Measurements from ENCODE around the gene EEF1A2. TPM values are rescaled to one million over a fixed set of nuclear protein-coding genes. Genes with fewer than 3 reads are reported as not detected.

Gene EEF1A2
- total and polyA plus RNA-seq, 12 donors = 881 to 1,465 (median 1,307) TPM

DNA sequence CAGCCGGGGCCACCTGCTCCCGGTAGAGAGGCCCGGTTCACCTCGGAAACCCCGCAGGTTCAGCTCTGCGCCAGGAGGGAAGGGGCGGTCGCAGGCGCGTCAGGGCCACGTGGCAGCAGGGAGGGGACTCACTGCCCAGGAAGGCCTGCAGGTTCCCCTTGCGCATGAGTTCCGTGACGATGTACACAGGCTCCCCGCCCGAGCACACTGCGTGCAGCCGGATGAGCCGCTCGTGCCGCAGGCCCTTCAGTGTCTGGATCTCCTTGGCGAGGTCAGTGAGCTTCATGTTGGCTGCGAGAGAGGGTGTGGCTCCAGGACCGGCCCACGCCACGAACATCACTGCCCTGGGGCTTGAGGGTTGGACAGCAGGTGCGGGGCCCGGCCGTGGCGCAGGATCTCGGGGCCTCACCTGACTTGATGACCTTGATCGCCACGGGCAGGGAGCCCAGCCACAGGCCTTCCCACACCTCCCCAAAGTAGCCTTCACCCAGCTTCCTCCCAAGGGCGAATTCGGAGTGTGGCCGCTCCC lies 43.2 kb upstream of the EEF1A2 start:
- Histone ChIP-seq H3K9me3 (no peaks in the 10 kb centered on the region), H3K36me3 (no peaks in the 10 kb centered on the region), H3K4me1 (peaks cover 0 to 19% (median 10%) of the 10 kb centered on the region in 9 donors), H3K27ac (no peak overlapping the region), H3K4me3 (no peak overlapping the region), H3K27me3 (peaks cover 0 to 21% (median 5%) of the 10 kb centered on the region in 7 donors)
- TF ChIP-seq, protein P1, sequence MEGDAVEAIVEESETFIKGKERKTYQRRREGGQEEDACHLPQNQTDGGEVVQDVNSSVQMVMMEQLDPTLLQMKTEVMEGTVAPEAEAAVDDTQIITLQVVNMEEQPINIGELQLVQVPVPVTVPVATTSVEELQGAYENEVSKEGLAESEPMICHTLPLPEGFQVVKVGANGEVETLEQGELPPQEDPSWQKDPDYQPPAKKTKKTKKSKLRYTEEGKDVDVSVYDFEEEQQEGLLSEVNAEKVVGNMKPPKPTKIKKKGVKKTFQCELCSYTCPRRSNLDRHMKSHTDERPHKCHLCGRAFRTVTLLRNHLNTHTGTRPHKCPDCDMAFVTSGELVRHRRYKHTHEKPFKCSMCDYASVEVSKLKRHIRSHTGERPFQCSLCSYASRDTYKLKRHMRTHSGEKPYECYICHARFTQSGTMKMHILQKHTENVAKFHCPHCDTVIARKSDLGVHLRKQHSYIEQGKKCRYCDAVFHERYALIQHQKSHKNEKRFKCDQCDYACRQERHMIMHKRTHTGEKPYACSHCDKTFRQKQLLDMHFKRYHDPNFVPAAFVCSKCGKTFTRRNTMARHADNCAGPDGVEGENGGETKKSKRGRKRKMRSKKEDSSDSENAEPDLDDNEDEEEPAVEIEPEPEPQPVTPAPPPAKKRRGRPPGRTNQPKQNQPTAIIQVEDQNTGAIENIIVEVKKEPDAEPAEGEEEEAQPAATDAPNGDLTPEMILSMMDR (IDR thresholded peaks at IDR 0.05) = no peak
- WGBS, 2 donors = 84 to 87% methylated on average over 36 of the region's 36 CpGs
- intact Hi-C loops (cut with DNase I) = loop anchor here in 1 of 10 donors (10.0 kb wide), 1 partner anchor 343 kb away; no protein-coding TSS in a partner anchor
- ATAC-seq (no peak), DNase-seq (no peak)

DNA sequence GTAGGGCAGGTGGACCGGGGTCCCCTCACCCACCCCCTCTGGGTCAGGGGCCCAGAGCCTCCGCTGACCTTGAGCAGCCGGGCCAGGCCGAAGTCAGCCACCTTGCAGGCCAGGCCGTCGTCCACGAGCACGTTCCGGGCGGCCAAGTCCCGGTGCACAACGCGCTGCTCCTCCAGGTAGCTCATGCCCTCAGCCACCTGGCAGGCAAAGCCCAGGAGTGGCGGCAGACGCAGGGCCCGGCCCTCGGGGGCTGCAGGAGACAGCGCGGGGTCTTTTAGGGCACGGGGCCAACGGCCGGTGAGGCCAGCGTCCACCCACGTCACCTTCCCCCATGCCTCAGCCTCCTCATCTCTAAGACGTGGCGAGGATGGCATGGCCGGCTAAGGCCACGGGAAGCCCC lies 42.5 kb upstream of the EEF1A2 start:
- Histone ChIP-seq H3K27ac (no peak overlapping the region), H3K36me3 (no peaks in the 10 kb centered on the region), H3K4me1 (peaks cover 0 to 26% (median 10%) of the 10 kb centered on the region in 9 donors), H3K27me3 (peaks cover 0 to 14% (median 1%) of the 10 kb centered on the region in 7 donors), H3K4me3 (no peak overlapping the region), H3K9me3 (no peaks in the 10 kb centered on the region)
- 91 to 93% methylated on average over 20 to 28 of the region's 28 CpGs for WGBS, 2 donors
- intact Hi-C loops (cut with DNase I) = loop anchor here in 2 of 10 donors (2.0 to 10.0 kb wide), 2 partner anchors 343 to 433 kb away; no protein-coding TSS in a partner anchor
- DNase-seq = no peak
- no peak for ATAC-seq
- TF ChIP-seq, protein P1 (IDR thresholded peaks at IDR 0.05) = no peak

GRCh38 chr20:63540417-63541186 lies 41.7 kb upstream of the EEF1A2 start:
- TF ChIP-seq, protein P1 (IDR thresholded peaks at IDR 0.05) = no peak
- H3K9me3 ChIP-seq = no peaks in the 10 kb centered on the region
- no peak for DNase-seq
- H3K4me1 ChIP-seq = peaks cover 0 to 28% (median 10%) of the 10 kb centered on the region in 9 donors
- WGBS, 2 donors = 62 to 68% methylated on average over 49 of the region's 49 CpGs
- H3K27ac ChIP-seq = no peak overlapping the region
- H3K27me3 ChIP-seq = peaks cover 0 to 14% (median 4%) of the 10 kb centered on the region in 7 donors
- H3K4me3 ChIP-seq = no peak overlapping the region
- no peak for ATAC-seq
- H3K36me3 ChIP-seq = no peaks in the 10 kb centered on the region
- intact Hi-C loops (cut with DNase I) = loop anchor here in 2 of 10 donors (2.0 to 10.0 kb wide), 2 partner anchors 344 to 434 kb away; no protein-coding TSS in a partner anchor

DNA sequence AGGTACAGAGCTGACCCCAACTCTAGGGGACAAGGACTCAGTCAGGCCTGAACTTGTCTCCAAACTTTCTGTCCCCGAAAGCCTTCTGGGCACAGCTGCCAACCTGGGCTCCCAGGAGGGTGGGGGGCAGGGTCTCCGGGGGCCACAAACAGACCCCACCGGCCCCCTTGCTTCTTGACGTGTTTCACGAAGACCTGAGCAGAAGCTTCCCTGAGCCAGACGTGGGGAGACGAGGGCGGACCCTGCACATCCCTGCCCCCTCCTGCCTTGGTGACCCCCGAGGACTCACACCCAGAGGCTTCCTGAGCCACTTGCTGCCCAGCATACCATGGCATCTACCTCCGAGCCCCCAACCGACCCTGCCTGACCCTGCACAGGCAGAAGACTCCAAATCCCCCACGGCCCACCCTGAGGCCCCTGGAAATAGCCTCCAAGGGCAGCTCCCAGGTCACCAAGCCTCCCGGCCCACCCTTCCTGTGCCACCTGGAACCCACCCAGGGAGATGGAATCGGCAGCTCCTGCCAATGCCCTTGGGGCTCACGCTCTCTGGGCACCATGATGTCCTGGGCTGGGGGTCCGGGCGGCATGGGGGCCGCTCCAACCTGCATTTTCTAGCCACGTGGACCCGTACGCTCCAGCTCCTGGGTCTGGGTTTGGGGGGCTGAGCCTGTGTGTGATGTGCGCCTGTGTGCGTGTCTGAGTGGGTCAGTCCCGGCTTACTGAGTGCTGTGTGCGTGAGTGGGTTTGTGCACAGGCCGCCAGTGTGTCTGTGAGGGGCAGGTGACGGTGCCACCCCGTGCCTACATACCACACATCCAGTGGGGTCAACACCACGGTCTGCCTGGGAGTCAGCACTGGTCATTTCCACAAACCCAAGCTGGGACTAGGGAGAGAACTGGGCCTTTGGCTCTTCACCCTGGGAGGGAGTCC lies 40.8 kb upstream of the EEF1A2 start:
- 89 to 92% methylated on average over 29 of the region's 29 CpGs for WGBS, 2 donors
- no peak overlapping the region for H3K4me3 ChIP-seq
- TF ChIP-seq, protein P1 (IDR thresholded peaks at IDR 0.05) = no peak
- no peaks in the 10 kb centered on the region for H3K36me3 ChIP-seq
- H3K9me3 ChIP-seq = no peaks in the 10 kb centered on the region
- intact Hi-C loops (cut with DNase I) = loop anchor here (2.0 to 10.0 kb wide), 10 partner anchors 38 to 435 kb away; partner anchors contain the start of genes TPD52L2 (in 5 of the 10) and ABHD16B (in 3 of the 10)
- H3K27ac ChIP-seq = no peak overlapping the region
- ATAC-seq (no peak), DNase-seq (no peak)
- peaks cover 0 to 31% (median 16%) of the 10 kb centered on the region in 9 donors for H3K4me1 ChIP-seq
- H3K27me3 ChIP-seq = peaks cover 0 to 22% (median 8%) of the 10 kb centered on the region in 7 donors

Measured in heart right ventricle (tissue), 16 donors.